Non-pigmented ciliary epithelial cell (primary cell): Measurements from ENCODE around the gene SRP14.

Source experiments
- DNase-seq: peaks from one replicate; pipeline ENCODE4 v3.0.0-alpha.2; 2010; ENCODE audit warnings: low read depth

Gene SRP14

DNA sequence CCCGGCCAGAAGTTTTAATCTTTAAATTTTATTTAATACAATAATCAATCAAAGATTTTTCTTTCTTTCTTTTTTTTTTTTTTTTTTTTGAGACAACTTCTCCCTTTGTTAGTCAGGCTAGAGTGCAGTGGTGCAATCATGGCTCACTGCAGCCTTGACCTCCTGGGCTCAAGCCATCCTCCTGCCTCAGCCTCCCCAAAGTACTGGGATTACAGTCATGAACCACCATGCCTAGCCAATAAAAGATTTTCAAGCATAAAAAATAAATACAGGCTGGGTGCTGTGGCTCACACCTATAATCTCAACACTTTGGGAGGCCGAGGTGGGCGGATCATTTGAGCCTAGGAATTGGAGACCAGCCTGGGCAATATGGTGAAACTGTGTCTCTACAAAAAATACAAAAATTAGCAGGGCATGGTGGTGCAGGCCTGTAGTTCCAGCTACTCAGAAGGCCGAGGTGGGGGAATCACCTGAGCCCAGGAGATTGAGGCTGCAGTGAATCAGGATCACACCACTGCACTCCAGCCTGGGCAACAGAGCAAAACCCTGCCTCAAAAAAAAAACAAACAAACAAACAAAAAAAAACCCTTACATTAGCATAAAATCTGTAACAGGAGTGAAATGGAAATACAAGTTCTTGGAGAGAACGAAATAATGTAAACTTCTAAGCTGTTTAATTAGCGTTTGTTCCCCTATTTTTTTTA lies 29.1 kb upstream of the SRP14 start:
- DNase-seq: no peak

DNA sequence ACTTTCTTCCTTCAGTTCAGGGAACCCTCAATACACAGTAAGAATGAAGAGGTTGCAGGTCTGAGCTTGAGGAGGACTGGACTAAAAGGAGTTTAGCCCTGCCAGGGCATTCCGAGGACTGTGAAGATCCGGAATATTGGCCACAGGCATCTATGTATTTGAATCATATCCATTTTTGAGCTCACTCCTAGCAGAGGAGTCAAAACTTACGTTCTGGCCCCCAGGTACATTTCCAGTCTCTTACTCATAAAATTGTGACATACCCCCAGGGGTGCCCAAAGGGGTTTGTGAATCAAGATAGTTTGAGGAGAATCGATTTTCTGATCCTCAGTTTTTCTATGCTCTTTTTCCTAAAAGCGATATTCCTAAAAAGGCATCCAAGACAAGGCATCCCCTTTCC lies 27.6 kb upstream of the SRP14 start:
- DNase-seq: no peak

DNA sequence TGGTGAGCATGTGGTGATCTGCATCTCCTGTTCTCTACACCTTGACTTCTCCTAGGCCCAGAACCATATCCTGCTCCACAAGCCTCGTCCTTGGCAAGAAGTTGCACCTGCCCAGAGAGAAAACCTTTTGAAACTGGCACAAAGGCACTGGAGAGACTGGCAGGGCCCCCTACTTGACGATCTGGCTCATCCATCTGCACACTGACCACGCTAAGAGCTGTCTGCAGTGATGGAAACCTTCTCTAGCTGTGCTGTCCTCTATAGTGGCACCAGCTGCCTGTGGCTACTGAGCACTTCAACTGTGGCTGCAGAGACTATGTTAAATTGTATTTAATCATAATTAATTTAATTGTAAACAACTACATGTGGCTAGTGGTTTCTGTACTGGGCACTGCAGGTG lies 26.2 kb upstream of the SRP14 start:
- DNase-seq: no peak

DNA sequence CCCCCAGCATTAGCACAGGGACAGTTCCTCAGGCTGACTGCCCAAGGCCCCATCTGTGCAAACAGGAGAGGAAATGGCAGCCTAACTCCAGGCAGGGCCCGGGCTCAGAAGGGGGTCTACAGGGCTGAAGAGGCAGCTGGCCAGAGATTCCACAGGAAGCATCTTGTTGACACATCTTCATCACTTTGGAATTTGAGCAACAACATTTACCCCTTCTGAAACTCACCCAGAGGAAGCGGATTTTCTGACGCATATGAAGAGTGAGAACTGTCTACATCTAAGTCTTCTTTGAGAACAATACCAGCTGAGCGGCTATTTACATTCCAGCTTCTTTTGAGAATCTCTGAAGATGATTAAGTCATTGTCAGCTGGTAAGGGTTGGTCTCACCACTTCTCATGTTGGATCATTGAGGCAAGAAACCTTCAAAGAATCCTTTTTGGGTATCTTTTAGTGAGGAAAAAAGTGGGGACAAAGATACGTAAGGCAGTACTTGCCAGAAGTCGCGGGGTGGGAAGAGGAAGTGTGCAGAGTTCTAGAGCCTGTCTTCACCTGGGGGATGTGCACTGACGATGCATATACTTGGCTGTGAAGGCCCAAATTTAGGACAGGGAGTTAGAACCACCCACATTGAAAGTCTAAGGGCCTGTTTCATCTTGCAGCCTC lies 25.4 kb upstream of the SRP14 start:
- peak; percentile 65 for DNase-seq

DNA sequence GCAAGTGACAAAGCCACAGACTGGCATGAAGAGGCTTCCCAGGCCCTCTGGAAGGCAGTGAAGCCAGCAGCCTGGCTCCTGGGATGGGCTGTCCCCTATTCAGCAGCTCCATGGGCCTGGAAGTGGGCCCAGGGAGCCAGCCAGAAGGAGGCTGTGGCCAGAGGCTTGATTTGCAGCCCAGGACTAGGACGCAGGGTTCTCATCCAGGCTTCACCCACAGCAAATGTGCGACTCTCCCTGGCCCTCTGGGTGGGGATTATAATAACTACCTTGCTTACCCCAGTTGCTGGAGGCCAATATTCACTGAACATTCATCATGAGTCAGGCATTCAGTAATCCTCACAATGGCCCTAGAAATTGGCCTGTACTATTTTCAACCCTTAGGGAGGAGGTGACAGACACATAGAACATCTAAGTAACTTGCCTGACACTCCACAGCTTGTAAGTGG lies 24.6 kb upstream of the SRP14 start:
- no peak for DNase-seq

DNA sequence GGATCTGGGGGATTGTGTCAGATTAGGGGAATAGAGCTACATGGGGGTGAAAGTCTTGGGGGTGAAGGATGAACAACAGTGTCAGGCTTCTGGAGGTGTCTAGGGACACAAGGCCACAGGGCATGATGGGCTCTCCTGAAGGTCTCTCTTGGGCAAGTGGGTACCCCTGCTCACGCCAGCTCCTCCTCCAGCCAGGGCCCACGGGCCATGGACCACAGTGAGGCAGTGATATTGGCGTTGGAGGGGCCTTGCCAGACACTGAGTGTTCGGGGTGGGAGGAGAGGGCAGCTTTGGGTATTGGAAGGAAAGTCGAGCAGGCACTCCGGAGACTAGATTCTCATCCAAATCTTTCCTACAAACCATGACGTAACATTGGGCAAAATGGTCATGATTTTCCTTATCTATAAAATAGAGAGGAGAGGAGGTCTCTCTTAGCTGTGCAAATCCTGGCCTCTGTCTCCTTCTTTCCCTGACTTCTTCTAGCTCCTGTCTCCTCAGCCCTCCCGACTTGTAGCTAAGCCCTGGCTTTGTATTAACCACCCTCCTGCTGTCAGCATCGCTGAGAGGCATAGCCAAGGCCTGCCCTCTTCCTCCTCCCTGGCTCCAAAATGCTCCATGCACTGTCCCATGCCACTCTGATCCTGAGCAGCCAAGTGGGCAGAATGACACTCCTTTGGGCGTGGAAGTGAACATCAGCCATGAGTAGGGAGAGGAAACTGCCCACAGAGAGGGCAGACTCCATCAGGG lies 24.0 kb upstream of the SRP14 start:
- no peak for DNase-seq

DNA sequence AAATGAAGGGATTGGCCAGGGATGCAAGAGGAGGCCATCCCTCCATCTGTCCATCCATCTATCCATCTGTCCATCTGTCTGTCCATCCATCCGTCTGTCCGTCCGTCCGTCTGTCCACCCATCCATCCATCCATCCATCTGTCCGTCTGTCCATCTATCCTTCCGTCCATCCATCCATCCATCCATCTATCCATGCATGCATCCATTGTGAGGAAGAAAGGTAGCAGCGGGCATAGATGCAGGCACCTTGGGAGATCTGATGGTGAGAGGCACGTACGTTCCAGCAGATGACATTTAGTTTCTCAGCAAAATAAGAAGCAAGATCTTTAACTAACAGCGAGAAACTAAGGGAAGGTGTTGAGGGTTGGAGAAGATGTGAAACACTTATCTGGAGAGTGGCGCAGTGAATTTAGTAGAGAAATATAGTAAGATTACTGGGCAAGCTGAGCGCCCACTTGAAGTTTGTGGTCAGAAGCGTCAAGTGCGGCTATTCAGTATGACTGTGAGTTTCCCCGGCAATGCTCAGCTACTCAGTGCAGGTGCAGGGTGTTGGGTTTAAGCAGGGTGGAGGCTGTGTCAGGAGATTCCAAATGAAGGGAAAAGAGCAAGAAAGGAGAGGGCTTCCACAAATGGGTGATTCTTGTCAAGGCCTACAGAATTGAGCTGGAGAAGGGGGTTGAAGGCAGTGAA lies 22.4 kb upstream of the SRP14 start:
- DNase-seq: no peak

DNA sequence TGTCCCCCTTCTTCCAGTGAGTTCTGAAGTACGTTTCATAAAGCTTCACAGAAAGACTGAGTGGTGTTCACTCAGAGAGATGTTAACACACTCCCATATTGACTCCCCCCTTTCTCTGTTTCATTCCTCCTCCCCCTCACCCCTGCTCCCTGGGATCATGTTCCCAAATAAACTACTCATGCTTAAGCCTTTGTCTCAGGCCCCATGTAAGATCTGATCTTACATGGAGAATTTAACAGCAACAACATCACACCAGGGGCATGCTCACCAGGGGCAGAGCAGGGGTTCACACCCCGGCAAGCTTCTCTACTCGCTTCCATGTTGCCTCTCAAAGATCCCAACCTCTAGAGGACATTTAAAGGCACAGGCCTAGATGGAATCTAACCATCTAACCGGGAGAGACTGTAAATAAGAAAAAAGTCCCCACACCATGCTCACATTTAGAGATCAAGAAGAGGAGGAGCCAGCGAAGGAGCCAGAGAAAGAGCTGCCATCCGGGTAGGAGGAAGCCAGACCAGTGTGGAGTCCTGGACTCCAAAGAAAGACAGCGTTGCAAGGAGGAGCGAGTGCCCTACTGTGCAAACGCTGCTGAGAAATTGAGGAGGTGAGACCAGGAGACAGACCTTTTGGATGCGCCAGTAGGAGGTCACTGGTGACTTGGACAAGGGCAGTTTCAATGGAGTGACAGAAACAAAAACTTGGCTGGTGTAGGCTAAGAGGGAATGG lies 21.4 kb upstream of the SRP14 start:
- DNase-seq: no peak

DNA sequence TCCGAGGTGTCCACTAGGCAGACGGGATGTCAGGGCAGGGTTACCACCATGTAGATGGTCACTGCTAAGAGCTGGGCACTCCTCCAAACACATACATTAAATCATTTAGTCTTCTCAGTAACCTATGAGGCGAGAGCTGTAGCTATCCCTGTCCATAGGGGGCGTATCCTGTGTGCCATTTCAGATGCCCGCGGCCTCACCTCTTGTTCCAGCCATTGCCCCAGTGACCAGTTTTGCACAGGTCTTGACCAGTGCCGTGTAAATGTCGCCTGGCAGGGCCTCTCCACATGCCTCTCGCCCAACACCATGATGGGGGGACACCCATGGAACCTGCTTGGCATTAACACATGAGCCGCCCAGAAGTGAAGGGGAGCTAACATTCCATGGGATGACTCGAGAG lies 20.8 kb upstream of the SRP14 start:
- DNase-seq: no peak

DNA sequence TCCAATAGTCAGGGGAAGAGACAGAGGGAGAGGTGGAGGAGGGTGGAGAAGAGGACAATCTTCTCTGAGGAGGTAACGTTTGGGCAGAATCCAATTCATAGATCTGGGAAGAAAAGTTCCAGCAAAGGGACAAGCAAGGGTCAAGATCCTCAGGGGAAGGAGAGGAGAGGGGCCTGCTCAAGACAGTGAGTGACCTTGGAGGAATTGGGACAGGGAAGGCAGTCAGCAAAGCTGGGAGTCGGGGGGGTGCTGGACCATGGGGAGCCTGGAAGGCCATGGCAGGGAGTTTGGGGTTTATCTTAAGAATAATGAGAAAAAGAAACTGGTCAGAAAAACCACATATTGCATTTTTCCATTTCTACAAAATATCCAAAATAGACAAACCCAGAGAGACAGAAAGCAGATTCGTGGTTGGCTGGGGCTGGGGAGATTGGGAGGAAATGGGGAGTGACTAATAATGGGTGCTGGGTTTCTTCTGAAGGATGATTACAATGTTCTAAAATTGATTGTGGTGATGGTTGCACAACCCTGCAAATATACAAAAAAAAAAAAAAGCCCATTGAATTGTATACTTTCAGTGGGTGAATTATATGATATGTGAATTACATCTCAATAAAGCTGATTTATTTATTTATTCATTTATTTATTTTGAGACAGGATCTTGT lies 19.6 kb upstream of the SRP14 start:
- DNase-seq: no peak

DNA sequence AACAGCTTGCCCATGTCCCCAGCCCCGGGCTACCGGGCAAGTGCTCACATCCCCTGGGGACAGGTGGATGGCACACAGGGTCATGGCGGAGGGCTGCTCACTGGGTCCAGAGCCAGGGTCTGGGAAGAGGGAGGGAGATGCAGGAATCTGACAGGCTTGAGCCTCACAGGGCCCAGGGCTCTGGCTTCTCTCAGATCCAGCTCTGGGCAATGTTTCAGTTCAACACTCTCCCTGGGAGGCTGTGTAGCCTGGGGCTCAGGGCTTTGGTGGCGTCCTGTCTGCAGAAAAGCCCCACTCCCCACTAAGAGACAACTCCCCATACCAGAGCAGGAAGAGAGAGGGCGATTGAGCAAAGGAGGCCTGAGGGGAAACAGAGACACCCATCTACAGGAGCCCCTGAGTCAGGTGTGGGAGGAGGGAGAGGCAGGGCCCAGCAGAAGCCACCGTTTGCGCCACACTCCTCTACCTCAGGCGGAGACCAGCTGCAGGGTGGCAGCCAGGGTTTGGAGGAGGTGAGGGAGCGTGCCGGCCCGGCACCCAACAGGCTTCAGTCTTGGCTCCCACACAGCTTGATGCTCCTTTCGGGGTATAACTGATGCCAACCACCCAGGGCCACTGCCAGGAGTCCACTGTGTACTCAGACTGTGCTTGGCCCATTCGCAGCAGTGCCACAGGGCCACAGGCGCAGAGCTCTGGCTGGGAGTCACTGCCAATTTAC lies 16.8 kb upstream of the SRP14 start:
- no peak for DNase-seq

DNA sequence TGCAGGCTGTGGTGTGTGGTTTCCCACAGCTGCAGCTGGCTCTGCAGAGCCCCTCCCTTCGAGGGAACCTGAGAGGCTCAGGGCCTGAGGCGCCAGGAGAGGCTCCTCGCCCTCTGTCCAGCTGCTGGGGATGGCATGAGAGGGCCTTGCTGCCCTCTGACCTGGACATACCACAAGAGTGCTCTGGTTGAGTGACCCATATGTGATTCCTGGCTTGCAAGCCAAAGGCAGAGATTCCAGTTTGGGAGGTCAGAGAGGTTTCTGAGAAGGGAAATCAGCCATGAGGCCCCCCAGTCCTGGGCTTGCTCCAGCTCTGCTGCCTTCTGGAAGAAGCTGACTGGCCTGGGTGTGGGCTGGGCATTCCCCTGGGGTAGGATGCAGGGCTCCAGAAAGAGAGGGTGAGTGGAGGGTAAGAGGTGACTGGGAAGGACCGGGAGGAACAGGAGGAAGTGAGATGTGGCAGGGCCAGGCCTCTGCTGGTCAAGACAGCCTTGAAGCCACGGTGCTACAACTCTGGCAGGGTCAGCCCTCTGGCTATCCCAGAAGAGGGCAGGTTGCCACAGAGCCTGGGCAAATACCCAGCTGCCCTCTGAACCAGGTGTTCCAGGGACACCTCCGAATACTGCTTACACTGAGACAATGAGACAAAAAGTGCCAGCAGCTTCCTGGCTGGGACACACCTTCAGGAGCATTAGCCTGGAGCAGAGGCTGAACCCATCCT lies 16.0 kb upstream of the SRP14 start:
- DNase-seq: no peak

DNA sequence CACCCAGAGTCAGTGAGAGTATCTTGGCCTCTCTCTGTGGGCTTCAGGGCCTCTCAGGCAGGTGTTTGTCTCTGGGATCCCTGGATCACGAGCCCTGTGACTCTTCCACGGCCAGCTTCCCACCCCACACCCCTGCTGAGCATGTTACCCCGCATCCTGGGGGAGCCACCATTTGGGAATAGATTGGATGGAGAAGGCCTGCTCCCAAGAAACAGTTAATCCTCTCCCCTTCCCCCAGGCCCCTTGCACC lies 15.5 kb upstream of the SRP14 start:
- DNase-seq: no peak

DNA sequence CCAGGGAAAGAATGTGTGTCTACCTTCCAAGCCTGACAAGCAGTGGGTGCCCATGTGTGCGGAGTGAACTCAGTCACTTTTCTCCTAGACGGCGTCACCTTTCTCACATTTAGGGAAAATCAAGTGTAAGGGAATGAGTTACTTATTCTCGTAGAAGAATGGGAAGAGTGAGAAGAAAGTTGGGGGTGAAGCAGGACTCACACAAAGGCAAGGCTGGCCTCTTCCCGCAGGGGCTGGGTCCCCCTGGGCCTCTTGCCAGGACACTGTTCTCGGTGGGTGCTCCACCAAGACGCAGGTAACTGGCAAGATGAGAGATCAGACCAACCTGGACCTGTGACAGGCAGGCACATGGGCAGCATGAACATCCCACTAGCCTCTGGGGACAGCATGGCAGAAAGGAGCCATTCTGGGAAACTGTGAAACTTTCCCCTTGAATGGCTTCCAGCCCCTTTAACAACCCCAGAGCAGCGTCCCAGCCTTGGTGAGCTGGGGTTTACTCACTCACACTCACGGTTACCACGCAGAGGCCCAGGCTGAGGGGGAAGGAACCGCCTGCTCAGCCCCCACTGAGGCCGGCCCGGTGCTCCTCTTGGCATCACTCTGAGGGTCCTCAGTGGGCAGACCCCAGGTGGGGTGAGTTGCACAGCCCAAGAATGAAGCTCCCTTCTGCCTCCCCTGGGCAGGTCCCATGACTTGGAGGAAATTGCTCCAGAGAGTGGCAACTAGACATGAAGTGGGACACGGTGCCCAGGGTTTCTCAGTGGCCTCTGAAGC lies 15.0 kb upstream of the SRP14 start:
- DNase-seq: no peak

DNA sequence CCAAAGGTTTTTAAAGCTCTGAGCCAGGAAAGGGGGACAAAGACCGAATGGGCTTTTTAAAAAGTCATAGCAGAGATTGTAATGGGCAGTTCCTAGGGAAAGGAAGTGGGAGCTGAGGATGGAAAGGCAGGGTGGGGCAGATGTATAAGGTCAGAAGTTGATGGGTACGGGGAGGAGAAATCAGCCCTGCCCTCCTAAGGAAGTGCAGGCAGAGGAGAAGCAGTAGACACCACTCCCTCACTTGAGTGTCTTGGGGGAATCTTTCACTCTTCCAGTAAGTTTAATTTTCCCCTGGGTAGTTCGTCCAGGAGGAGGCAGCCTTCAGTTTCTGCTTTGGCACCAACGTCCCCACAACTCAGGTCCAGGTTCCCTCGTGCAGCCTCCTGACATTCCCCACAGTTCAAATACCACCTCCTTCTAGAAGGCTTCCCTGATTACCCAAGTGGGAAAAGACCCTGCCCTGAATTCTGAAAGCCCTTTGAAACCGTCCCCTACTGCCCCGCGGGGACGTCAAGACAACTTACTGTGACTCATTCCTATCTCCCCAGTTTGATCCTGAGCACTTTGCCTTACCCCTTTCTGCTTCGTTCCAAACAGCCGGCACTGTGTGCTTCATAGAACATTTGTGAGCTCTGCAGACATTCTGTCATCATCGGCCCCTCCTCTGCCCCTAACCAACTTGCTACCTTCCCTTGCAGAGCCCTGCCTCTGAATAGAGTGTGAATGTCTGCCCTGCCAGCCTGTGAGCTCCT lies 14.3 kb upstream of the SRP14 start:
- no peak for DNase-seq

DNA sequence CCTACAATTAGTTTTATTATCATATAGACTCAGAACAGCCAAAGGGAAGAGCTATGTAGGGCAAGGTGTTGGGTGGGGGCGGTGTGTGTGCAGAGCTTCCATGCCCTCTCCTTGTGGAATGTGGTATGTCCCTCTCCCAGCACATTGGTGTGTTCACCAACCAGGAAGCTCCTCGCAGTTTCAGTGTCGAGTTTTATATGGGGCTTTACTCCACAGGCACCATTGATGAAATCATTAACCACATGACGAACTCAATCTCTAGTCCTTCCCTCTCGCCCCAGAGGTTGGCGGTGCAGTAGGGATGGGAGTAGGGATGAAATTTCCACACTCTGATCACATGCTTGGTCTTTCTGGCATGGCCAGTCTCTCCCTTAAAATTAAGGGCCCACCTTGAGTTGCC lies 13.6 kb upstream of the SRP14 start:
- no peak for DNase-seq

DNA sequence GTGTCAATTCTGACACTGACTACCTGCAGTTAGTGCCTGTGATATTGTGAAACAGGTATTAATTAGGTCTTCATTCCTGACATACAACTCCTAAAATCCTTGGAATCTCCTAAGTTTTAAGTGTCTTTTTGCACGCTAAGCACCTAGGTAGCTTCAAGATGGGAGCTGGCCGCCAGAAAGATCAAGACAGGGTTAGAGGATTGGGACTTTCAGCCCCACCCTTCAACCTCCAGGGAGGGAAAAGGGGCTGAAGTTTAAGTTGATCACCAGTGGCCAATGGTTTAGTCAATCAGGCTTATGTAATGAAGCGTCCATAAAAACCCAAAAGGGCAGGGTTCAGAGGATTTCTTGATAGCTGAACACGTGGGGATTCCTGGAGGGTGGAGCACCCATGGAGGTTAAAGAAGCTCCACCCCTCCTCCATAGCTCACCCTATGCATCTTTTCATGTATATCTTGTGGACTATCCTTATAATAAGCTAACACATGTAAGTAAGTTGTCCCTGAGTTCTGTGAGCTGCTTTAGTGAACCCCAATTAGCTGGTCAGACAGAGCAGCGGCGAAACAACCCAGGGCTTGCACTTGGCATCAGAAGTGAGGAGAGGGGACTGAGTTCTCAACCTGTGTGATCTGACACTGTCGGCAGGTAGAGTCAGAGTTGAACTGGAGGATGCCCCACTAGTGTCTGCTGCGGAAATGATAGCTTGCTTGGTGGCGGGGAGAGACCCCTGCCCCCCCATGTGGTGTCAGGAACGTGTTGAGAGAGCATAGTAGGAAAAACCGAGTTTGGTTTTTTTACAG lies 12.8 kb upstream of the SRP14 start:
- no peak for DNase-seq
